ENCODE data around the gene SLC30A1. TPM values are rescaled to one million over a fixed set of nuclear protein-coding genes. Genes with fewer than 3 reads are reported as not detected.
"Not testable (repeated sequence)": the region's sequence is repeated elsewhere in the genome, so short reads cannot be mapped to it uniquely, and the experiment has no call there.

SLC30A1 gene
- total and polyA plus RNA-seq, 5 experiments from 2014 or later, result 0.98 to 9.7 (median 2.2) TPM

DNA sequence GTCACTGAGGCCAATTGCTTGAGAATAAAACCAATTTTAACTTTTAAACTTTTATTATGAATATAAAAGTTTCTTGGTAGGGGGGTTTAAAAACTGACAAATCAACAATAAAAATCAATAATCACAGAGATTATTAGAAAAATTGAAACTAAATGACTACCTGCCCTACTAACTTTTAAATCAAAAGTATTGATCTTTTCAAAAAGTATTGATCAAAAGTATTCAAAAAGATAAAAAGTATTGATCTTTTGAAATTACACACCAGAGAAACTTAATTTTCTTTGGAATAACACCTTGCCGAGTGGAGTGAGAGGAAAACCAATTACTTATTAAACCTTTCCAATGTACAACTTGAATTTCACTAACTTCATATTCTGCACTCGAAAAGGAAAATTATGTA lies 2.2 kb downstream of the SLC30A1 start:
- Mint-ChIP-seq H3K27ac (peak overlapping the region in 2 of 10 donors; percentile 61 to 75), H3K4me3 (peak overlapping the region; percentile 81 to 96 (median 93)), H3K4me1 (peaks cover 6 to 57% (median 46%) of the 10 kb centered on the region in 4 donors)

DNA sequence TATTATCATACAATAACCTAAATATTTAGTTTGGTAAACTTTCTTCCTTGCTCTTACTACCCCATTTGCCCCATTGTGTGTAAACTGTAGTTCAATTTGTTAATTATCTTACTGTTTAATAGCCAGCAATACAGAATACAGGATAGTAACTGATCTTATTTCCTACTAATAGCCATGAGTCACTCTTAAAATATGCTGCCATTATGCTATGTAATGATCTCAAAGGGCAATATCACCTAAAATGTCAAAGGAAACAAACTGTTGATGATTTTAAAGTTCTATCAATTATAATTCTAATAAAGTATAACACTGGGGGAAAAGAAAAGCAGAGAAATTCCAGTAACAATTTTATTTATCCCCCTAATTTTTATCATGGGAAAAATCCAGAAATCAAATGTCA lies 4.3 kb downstream of the SLC30A1 start:
- Mint-ChIP-seq H3K27ac (no peak overlapping the region), H3K4me1 (peaks cover 2 to 44% (median 37%) of the 10 kb centered on the region in 4 donors), H3K27me3 (no peaks in the 10 kb centered on the region), H3K36me3 (peaks cover 0 to 28% (median 0%) of the 10 kb centered on the region in 3 donors), H3K9me3 (no peaks in the 10 kb centered on the region), H3K4me3 (no peak overlapping the region)
- DNase-seq (no peak), ATAC-seq (no peak)
- POLR2A ChIA-PET, result no interaction called here

More for the DNA sequence above, 2.2 kb downstream of the SLC30A1 start:
- Mint-ChIP-seq H3K36me3 (peaks cover 0 to 28% (median 0%) of the 10 kb centered on the region in 3 donors), H3K27me3 (no peaks in the 10 kb centered on the region), H3K9me3 (no peaks in the 10 kb centered on the region)
- POLR2A ChIA-PET, result no interaction called here
- DNase-seq (no peak), ATAC-seq (no peak)

DNA sequence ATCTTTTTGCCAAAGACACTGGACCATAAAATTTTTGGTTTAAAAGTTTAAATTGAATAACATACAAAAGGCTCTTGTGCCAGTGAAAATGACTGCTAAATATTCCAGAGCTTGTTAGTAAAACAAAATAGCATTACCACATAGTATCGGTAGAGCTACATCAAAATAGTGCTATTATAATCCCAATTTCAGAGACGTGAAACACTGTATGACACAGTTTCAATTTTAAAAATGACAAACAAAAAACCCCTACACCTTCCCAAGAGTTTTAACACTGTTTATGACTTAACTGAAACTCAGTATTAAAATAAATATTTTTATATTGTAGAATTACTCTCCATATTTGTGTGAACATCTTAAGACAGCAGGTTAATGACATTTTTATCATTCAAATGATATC lies 7.0 kb downstream of the SLC30A1 start:
- Mint-ChIP-seq H3K4me3 (no peak overlapping the region), H3K4me1 (peaks cover 2 to 36% (median 33%) of the 10 kb centered on the region in 4 donors), H3K36me3 (peaks cover 0 to 28% (median 0%) of the 10 kb centered on the region in 3 donors), H3K27me3 (no peaks in the 10 kb centered on the region), H3K9me3 (no peaks in the 10 kb centered on the region), H3K27ac (no peak overlapping the region)
- POLR2A ChIA-PET, result no interaction called here
- no peak for DNase-seq
- ATAC-seq, result no peak

DNA sequence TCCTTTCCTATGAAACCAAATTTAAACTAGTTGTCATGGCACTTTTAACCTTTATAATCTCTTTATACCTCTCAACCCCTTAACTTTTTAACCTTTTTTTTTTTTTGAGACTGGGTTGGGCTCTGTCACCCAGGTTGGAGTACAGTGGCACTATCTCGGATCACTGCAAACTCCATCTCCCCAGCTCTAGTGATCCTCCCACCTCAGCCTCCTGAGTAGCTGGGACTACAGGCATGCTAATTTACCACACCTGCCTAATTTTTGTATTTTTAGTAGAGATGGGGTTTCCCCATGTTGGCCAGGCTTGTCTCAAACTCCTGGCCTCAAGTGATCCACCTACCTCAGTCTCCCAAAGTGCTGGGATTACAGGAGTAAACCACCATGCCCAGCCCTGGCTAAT lies 8.6 kb downstream of the SLC30A1 start:
- H3K27me3 Mint-ChIP-seq, H3K4me3 Mint-ChIP-seq, H3K9me3 Mint-ChIP-seq, DNase-seq, POLR2A ChIA-PET, ATAC-seq: not testable (repeated sequence)
- Mint-ChIP-seq H3K36me3 (peaks cover 0 to 22% (median 0%) of the 10 kb centered on the region in 3 donors), H3K27ac (peak overlapping the region in 1 of 10 donors; percentile 11), H3K4me1 (peaks cover 2 to 21% (median 19%) of the 10 kb centered on the region in 4 donors)

DNA sequence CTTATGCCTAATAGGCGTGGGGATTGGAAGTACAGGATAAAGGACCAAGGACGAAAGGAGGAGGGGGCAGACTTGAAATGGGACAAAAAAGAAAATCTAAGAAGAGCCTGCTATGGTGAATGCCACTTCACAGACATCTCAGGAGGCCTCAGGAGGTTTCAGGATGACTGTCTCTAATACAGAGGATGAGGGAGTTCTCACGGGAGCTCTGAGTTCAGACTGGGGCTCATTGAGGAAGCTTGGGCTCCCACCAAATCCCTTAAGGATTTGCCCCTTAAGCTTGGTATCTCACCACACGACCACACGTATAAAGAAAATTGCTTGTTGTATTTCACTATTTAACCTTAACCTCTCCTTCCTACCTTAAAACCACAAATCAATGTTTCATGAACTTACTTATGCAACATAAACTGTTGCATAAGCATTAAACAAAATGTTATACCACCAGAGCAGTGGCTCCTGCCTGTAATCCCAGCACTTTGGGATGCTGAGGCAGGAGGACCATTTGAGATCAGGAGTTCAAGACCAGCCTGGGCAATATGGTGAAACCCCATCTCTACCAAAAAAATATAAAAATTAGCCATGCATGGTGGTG lies 12.4 kb downstream of the SLC30A1 start:
- DNase-seq (no peak), ATAC-seq (no peak)
- Mint-ChIP-seq H3K4me1 (peaks cover 0 to 6% (median 3%) of the 10 kb centered on the region in 4 donors), H3K4me3 (no peak overlapping the region), H3K9me3 (no peaks in the 10 kb centered on the region), H3K27me3 (peaks cover 0 to 8% (median 3%) of the 10 kb centered on the region in 5 donors), H3K27ac (peak overlapping the region in 1 of 10 donors; percentile 9), H3K36me3 (no peaks in the 10 kb centered on the region)
- POLR2A ChIA-PET, result no interaction called here

DNA sequence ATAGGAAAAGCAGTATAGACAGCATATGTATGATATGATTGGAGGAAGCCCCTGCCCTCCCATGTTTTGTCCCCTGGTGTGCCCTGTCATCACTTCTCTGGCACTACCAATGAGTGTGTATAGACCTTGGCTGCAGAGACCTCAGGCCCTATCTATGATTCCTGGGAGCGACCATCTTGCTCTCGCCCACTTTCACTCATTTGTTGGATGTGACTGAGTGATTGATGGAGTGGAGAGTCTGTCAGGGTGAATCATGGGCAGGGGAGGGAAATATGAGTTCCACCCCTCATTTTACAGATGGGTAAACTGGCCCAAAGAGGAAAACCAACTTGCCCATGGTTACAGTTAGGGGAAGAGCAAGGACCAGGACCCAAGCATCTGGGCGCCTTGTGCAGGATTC lies 14.9 kb downstream of the SLC30A1 start:
- no peaks in the 10 kb centered on the region for H3K36me3 Mint-ChIP-seq
- peaks cover 0 to 8% (median 3%) of the 10 kb centered on the region in 5 donors for H3K27me3 Mint-ChIP-seq
- no peak overlapping the region for H3K4me3 Mint-ChIP-seq
- no peak overlapping the region for H3K27ac Mint-ChIP-seq
- H3K9me3 Mint-ChIP-seq, result no peaks in the 10 kb centered on the region
- POLR2A ChIA-PET, result no interaction called here
- no peak for DNase-seq
- H3K4me1 Mint-ChIP-seq, result peaks cover 0 to 2% (median 0%) of the 10 kb centered on the region in 4 donors
- no peak for ATAC-seq

DNA sequence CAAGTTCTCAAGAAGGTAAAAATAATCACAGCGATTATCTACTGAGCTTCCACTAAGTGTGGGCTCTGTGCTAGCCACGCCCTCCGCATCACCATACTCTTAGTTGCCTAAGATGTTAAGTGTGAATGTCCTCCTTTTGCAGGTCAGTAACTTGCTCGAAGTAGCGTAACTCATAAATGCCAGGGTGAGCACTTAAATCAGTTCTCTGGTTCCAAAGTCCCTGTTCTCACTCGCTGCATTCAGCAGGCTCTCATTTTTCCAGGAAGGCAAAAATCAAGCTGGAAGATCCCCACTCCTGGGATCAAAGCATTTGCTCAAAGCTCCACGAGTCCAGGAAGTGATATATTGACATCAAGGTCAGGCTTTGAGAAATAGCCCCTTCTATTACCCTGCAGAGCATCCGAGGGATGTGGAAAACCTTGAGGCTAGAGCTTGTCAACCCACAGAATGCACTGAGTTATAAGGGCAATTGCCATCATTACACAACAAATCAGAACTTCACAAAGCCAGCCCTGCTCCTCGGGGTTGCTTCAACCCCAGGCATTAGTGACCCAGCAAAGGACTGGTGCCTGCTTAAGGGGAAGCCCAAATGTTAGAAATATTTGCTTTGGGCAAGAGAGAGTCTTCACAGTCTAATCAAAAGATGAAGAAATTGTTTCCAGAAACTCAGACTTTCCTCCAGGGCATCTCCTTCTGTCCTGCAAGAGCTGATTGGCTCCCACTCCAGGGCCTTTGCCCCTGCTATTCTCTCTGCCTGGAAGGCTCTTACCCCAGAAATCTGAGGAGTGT lies 19.5 kb downstream of the SLC30A1 start:
- ATAC-seq (no peak), DNase-seq (no peak)
- Mint-ChIP-seq H3K27me3 (peaks cover 0 to 12% (median 2%) of the 10 kb centered on the region in 5 donors), H3K4me1 (no peaks in the 10 kb centered on the region), H3K4me3 (no peak overlapping the region), H3K27ac (no peak overlapping the region), H3K36me3 (no peaks in the 10 kb centered on the region), H3K9me3 (no peaks in the 10 kb centered on the region)
- POLR2A ChIA-PET, result no interaction called here

DNA sequence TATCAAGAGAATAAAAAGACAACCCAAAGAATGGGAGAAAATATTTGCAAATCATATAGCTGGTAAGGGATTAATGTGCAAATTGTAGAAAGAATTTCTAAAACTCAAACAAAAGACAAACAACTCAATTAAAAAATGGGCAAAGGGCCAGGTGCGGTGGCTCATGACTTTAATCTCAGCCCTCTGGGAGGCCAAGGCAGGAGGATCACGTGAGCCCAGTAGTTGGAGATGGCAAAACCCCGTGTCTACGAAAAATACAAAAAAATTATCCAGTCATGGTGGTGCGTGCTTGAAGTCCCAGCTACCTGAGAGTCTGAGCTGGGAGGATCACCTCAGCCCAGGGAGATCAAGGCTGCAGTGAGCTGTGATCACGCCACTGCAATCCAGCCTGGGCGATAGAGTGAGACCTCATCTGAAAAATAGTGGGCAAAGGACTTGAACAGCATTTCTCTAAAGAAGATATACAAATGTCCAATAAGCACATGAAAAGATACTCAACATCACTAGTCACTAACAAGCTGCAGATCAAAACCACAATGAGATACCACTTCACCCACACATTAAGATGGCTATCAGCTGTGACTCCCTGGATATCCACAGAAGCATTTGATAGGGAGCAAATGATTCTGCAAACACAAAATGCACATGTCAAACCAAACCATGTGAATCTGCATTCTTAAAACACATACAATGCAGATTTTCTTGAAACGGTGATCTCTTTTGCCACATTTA lies 20.9 kb downstream of the SLC30A1 start:
- Mint-ChIP-seq H3K27me3 (peaks cover 0 to 12% (median 5%) of the 10 kb centered on the region in 5 donors), H3K4me3 (no peak overlapping the region), H3K4me1 (no peaks in the 10 kb centered on the region), H3K27ac (peak overlapping the region in 1 of 10 donors; percentile 21), H3K36me3 (no peaks in the 10 kb centered on the region), H3K9me3 (no peaks in the 10 kb centered on the region)
- DNase-seq (no peak), ATAC-seq (no peak)
- POLR2A ChIA-PET, result no interaction called here

DNA sequence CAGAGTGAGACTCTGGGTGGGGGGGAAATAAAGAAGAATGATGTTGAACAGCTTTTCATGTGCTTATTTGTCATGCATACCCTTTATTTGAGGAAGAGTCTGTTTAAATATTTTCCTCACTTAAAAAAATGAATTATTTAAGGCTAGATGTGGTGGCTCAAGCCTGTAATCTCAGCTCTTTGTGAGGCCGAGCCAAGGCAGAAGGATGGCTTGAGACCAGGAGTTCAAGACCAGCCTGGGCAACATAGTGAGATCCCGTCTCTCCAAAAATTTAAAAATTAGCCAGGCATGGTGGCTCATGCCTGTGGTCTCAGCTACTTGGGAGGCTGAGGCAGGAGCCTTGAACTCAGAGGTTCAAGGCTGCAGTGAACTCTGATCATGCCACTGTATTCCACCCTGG lies 25.4 kb downstream of the SLC30A1 start:
- ATAC-seq, result no peak
- no peak for DNase-seq
- Mint-ChIP-seq H3K27ac (no peak overlapping the region), H3K4me1 (no peaks in the 10 kb centered on the region), H3K9me3 (no peaks in the 10 kb centered on the region), H3K27me3 (peaks cover 0 to 7% (median 4%) of the 10 kb centered on the region in 5 donors), H3K36me3 (no peaks in the 10 kb centered on the region), H3K4me3 (no peak overlapping the region)
- POLR2A ChIA-PET, result no interaction called here

DNA sequence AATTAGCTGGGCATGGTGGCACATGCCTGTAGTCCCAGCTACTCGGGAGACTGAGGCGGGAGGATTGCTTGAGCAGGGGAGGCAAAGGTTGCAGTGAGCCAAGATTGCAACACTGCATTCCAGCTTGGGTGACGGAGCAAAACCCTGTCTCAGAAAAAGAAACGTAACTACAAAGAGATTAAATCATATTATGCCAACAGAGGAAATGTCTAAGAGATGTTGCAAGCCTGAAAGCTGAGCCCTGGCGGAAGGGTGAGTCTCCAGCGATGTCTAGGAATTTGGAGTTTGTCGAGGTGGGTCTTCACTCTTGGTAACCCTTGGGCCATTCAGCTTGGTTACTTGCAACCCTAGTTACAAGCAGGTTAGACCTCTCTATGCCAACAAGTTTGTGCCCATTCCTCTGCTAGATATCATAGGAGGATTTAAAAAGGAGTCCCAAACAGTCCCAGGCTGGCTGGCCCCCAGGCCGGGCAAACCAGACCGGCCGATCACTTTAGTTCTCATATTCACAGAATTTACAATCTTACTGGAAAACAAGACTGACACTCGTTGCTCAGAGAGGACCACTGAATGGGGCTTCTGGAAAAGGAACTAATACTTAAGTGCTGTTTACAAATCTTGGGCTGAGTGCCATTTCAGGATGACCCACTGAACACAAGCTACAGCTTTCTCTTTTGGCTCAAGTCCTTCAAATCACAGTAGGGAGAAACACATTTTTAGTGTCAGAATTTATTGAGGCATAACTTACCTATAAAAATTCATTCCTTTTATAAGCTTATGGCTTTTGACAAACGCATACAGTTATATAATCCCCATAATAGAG lies 27.1 kb downstream of the SLC30A1 start:
- H3K9me3 Mint-ChIP-seq, result no peaks in the 10 kb centered on the region
- POLR2A ChIA-PET, result no interaction called here
- H3K27me3 Mint-ChIP-seq, result peaks cover 0 to 7% (median 4%) of the 10 kb centered on the region in 5 donors
- H3K4me3 Mint-ChIP-seq, result no peak overlapping the region
- H3K4me1 Mint-ChIP-seq, result no peaks in the 10 kb centered on the region
- DNase-seq, result no peak
- ATAC-seq, result no peak
- no peaks in the 10 kb centered on the region for H3K36me3 Mint-ChIP-seq
- no peak overlapping the region for H3K27ac Mint-ChIP-seq

DNA sequence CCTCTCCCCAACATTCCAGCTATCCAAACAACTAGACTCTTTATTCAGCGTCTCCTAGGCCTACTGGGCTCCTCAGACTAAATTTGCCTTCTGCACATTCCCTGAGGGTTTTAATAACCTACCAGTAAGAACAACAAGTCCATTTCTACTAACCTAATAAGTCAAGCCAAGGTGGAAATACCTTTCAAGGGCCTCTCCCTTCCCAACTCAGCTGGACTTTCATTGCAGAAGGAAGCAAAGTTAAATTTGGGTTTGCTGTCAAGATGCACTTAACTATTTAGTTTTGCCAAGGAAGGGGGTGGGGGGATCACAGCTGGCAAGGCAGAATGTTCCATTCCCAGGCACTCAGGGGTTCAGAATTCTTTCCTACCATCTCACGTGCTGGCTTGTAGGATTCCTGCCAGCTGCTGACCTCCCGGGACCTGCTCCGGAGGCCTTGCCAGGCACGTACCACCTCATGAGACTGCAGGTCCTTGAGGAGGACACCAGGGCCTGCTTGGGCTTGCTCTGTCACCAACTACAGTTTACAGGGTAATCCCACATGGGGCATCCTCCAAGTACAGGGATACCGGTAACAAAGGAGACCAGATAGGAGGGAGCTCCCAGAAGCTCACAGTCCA lies 29.8 kb downstream of the SLC30A1 start:
- ATAC-seq, result no peak
- H3K4me1 Mint-ChIP-seq, result no peaks in the 10 kb centered on the region
- no peak overlapping the region for H3K27ac Mint-ChIP-seq
- no peak for DNase-seq
- H3K4me3 Mint-ChIP-seq, result no peak overlapping the region
- POLR2A ChIA-PET, result no interaction called here
- H3K36me3 Mint-ChIP-seq, result no peaks in the 10 kb centered on the region
- H3K27me3 Mint-ChIP-seq, result peaks cover 2 to 10% (median 6%) of the 10 kb centered on the region in 5 donors
- H3K9me3 Mint-ChIP-seq, result no peaks in the 10 kb centered on the region

Data from naive thymus-derived CD8-positive, alpha-beta T cell (primary cell).